Fibroblast of skin of left biceps (primary cell): Measurements from ENCODE around the gene CCL21.
A peak's percentile ranks its signal among the peaks of the same experiment; 100 is the strongest.

Experiments
- DNase-seq, 2 experiments: peaks; one replicate each; pipeline ENCODE4 v3.0.0-alpha.2; 2013; ENCODE audit warnings: low read depth in 2 of 2

Gene CCL21

GRCh38 chr9:34709196-34709978, 549 bp downstream of the CCL21 start:
- DNase-seq = no peak

DNA sequence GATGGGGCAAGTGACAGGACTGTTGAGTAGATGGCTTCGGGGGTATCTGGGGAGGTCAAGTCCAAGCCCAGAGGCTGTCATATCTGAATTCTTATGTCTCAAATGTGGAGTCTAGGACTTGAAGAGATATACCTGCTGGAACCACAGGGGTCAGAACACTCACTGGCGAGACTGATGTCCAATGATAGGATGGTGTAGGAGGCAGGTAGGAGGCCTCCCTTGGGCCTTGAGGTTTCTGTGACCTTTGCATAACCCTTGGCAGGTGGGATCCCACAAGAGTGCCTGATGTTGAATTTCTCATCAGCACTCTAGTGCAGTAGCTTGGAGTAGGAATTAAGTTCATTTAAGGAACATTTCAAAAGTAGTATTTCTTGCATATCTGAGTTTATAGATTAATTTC, 2.8 kb downstream of the CCL21 start:
- DNase-seq = no peak

GRCh38 chr9:34701769-34702736, 7.9 kb downstream of the CCL21 start:
- DNase-seq = peak; percentile 35 to 38

- peak in 1 of 2 experiments; percentile 5 for DNase-seq
These were observed 8.7 kb downstream of the CCL21 start for GRCh38 chr9:34701023-34701768.

DNA sequence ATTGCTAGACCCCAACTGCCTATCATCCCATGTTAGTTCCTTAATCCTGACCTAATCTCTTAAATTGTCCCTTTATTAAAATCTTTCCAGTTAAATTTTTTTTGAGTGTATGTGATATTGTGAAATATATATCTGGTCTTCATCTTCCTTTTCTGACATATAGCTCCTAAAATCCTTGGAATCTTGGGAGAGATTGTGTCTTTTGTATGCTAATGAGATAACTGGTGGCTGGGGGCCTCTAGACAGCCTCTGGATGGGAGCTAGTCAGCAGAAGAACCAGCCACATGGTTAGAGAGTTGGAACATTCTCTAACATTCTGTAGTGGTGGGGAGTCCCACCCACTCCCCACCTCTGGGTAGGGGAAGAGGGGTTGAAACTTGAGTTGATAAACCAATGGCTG, 15.1 kb downstream of the CCL21 start:
- no peak for DNase-seq

- DNase-seq = no peak
These were observed 16.4 kb downstream of the CCL21 start for GRCh38 chr9:34693560-34693959.

GRCh38 chr9:34691936-34692315, 18.0 kb downstream of the CCL21 start:
- no peak for DNase-seq

GRCh38 chr9:34690983-34691935, 18.7 kb downstream of the CCL21 start, which contains the start of gene CCL19:
CCL19 (minus strand) TSS chr9:34691276; CDS start chr9:34691139, 137 bp downstream.
- no peak for DNase-seq

DNA sequence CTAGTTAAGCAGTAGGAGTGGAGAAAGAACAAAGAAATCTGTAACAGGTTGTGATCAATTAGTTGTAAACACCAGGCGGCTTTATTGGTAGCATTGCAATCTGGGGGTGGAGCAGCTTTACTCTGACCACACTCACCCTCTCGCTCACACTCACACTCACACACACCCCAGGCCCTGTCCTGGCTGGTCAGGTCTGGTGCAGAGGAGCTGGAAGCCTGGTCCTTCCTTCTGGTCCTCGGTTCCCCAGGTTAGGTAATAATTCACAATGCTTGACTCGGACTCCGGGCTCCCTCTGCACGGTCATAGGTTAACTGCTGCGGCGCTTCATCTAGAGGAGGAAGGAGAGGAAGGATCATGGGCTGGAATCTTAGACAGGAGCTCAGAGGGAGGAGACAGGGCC, 20.4 kb downstream of the CCL21 start:
- DNase-seq = no peak

DNA sequence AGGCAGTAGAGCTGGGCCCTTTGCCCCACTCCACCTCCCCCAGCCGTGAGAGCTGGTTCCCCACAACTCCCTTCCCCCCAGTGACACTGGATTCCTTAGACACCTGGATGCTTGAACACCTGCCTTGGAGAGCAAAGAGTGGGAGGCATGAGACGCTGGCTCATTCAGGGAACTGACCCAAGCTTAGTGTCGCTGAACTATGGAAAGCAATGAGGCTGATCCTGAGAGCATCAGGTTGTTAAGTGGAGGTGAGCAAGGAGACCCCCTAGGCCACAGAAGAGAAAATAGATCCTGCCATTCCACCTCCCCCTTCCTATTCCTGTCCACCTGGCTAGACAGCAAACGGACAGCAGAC, 20.8 kb downstream of the CCL21 start:
- no peak for DNase-seq

DNA sequence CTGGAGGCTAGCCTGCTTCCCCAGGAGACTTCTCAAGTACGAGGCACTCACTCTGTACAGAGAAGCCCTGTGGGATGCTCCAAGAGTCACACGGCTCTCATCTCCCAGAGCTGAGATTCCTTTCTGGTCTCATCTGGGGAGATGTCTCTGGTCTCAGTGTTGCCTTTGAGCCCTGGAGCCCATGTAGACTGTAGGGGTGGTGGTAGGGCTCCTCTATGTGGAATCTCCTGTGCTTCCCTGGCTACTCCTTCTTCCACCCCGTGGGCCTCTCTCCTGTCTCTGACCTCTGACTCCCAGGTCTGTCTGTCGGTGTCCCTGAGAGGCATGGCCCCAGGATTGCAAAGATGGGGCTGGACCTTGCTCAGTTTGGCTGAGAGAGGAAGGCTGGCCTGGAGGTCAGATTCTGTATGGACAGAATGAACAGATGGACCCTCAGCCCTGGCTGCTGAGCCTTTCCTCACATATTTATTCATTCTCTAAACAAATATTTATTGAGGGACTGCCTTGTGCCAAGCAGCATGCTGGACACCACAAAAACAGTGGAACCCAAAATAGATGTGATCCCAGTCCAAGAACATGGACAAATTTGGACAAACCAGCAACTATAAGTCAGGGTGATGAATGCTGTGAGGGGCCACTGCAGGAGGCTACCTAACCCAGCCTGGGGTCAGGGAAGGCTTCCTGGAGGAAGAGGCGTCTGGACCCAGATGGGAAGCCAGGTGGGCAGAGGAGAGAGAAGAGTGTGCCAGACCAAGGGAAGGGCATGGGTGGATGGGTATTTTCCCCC, 21.4 kb downstream of the CCL21 start:
- no peak for DNase-seq

DNA sequence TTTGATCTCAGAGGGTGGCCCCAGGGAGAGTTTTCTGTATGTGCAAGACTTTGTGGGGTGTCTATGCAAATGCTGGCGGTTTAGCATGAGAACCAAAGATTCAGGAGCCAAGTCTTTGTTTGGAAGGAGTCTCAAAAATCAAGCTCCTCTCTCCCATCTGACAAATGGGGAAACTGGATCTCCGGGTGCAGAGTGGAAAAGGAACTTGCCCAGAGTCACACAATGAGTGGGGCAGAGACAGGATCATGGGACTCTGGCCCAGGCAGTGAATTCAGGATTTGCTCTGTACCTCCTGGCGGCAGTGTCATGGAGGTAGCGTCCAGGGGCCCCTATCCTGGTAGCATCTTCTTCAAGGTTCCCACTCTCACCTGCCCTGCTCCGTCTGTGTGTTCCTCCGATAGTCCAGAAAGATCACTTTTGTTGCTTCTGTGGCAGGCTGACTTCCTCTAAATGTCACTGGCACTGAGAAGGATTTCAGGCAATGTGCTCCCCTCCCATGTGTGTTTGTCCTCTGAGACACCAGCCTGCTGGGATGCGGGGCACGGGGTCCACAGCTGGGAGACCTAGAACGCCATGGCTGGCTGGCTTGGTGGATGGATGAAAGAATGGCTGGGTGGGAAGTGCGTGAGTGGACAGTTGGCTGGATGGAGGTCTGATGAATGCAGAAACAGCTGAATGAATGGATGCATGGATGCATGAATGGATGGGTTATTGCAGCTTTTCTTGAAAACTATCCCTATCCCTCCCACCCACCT, 22.5 kb downstream of the CCL21 start:
- no peak for DNase-seq

DNA sequence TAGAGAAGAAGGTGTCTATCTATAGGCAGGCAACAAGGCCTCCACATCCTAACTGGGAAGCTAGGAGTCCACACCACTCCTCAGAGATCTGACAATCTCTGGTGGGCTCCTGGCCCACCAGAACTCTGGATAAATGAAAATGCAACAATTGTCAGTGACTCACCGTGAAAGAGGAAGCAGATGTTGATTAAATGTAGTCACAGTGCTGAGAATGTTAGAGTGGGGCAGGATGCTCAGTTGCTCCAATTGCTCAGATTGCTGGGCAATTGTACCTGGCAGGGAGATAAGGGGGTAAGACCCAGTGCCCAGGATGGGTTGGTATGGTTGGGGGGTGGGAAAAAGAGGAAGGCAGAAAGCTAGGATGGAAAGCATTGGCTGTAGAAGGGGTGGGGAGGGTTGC, 23.2 kb downstream of the CCL21 start:
- DNase-seq = no peak

GRCh38 chr9:34686231-34686630, 23.7 kb downstream of the CCL21 start:
- DNase-seq = peak in 1 of 2 experiments; percentile 33

DNA sequence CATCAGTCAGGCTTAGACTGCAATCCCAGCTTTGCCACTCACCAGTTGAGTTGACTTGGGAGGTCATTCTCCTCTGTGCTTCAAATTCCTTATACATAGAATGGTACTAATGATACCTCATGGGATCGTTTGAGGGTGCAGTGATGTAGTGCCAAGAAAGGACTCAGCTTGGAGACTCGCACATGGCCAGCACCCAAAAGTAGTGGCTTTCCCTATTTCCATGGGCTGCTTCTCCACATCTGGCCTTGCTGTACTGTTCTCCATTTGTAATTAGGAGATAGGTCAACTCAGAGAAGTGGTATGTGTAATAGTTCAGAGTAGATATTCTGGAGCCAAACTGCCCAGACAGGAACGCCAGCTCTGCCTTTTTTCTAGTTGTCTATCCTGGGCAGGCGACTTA, 24.3 kb downstream of the CCL21 start:
- DNase-seq = no peak

DNA sequence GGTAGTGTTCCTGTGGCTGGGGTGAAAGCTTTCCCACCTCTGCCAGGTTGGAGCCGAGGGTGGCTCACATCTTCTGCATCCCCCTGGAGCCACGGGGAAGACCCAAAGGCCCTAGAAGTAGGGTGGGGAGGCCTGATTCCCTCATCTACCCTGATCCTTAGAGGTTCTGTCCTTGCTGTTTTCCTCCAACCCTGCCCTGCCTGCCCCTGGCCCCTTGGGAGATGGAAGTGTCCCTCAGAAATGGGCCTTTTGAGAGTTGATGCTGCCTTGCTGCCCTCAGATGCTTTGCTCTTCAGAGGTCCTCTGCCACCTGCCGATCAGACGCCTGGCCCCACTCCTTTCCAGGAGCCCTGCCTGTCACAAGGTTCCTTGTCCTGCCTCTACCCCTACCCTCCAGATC, 25.1 kb downstream of the CCL21 start:
- no peak for DNase-seq

- DNase-seq = no peak
These were observed 25.8 kb downstream of the CCL21 start for GRCh38 chr9:34684145-34684544.

DNA sequence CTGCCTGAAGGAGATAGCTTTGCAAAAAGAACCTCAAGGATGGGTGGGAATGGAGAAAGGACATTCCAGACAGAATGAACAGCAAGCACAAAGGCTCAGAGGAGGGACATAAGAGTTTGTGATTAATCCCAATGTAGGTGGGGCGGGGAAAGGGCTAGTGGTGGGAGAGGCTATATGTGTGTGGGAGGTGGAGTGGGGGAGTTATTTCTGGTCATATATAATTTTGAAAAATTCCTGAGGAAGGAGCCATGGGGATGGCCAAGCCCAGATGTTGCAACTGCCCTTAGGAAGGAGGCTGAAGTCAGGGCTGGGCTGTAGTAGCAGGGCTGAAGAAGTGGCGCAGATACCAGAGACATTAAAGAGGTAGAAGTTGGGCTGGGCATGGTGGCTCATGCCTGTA, 34.1 kb downstream of the CCL21 start:
- DNase-seq = no peak

DNA sequence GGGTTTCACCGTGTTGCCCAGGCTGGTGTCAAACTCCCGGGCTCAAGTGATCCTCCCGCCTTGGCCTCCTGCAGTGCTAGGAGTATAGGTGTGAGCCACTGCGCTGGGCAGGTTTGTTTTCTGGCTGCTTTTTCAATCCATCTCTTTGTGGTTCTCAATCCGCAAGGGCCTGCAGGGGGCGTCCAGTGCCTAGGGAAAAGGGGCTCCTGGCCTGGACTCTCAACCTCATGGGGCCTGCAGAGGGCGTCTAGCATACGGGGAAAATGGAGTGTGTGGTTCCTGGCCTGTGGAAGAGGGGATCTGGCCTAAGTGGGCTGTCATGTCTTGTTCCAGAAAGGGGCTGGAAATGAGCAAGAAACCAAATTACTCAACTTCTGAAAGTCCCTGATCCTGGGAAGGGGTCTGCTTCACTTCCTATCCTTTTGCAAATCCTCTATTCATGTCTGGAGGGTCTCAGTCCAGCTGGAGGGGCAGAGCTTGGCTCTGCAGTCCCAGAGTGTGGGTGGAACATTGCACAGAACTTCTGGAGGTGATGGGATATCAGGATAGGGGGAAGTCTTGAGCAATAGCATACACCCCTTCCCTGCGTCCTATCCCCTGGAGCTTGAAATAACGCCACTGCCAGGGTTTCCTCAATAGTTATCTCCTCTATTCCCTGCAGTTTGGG, 34.8 kb downstream of the CCL21 start:
- DNase-seq = peak in 1 of 2 experiments; percentile 38
